ENCODE results near the gene HTR3D.

Gene HTR3D

GRCh38 chr3:183988216-183988790 is 43.2 kb upstream of the HTR3D start:
- TF ChIP-seq, protein P1, sequence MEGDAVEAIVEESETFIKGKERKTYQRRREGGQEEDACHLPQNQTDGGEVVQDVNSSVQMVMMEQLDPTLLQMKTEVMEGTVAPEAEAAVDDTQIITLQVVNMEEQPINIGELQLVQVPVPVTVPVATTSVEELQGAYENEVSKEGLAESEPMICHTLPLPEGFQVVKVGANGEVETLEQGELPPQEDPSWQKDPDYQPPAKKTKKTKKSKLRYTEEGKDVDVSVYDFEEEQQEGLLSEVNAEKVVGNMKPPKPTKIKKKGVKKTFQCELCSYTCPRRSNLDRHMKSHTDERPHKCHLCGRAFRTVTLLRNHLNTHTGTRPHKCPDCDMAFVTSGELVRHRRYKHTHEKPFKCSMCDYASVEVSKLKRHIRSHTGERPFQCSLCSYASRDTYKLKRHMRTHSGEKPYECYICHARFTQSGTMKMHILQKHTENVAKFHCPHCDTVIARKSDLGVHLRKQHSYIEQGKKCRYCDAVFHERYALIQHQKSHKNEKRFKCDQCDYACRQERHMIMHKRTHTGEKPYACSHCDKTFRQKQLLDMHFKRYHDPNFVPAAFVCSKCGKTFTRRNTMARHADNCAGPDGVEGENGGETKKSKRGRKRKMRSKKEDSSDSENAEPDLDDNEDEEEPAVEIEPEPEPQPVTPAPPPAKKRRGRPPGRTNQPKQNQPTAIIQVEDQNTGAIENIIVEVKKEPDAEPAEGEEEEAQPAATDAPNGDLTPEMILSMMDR (conservative IDR thresholded peaks at IDR 0.05; ENCODE audit: low read length): no peak
- no peak overlapping the region for H3K4me3 ChIP-seq (ENCODE audit: low read length)
- DNase-seq (ENCODE audit: low read depth): peak; percentile 40

- no peak overlapping the region for H3K4me3 ChIP-seq (ENCODE audit: low read length)
- TF ChIP-seq, protein P1 (conservative IDR thresholded peaks at IDR 0.05; ENCODE audit: low read length): no peak
- no peak for DNase-seq (ENCODE audit: low read depth)
Observed at GRCh38 chr3:183991403-183991802, 40.1 kb upstream of the HTR3D start.

DNA sequence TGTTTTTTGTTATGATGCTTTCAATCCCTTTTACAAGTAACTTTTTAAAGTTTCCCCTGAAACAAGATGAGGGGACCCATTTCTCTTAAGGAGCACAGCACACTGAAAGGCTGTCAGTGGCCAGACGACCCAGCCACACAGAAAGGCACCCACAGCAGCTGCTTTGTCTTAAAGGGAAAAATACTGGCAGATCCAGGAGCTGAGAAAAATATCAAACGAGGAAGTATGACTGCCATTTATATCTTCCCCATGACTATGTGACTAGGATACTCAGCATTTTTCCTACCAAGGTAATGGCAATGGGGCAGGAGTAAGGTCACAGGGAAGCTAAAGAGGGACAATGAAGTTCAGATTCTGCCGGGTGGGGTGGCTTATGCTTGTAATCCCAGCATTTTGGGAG is 29.8 kb upstream of the HTR3D start:
- no peak overlapping the region for H3K4me3 ChIP-seq (ENCODE audit: low read length)

DNA sequence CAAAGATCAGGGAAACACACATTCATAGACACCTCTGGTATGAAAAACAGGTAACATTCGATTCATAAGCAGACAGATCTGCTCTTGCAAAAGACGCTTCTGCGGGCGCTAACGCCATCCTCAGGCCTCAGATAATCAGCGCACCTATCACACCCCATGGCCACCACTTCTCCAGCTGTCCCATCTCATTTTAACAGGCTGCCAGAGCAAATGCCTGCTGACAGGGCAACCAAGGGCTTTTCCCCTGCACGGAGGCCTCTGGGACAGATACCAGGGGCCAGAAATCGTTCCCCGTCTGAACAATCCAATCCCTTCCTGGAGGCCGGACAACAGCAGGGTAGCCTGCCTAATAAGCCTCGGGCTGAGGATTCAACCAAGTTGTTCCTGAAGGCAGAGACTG is 29.1 kb upstream of the HTR3D start:
- TF ChIP-seq, protein P1 (conservative IDR thresholded peaks at IDR 0.05; ENCODE audit: low read length): no peak
- H3K4me3 ChIP-seq (ENCODE audit: low read length): no peak overlapping the region
- no peak for DNase-seq (ENCODE audit: low read depth)

More for the DNA sequence above, 29.8 kb upstream of the HTR3D start:
- TF ChIP-seq, protein P1 (conservative IDR thresholded peaks at IDR 0.05; ENCODE audit: low read length): no peak
- no peak for DNase-seq (ENCODE audit: low read depth)

DNA sequence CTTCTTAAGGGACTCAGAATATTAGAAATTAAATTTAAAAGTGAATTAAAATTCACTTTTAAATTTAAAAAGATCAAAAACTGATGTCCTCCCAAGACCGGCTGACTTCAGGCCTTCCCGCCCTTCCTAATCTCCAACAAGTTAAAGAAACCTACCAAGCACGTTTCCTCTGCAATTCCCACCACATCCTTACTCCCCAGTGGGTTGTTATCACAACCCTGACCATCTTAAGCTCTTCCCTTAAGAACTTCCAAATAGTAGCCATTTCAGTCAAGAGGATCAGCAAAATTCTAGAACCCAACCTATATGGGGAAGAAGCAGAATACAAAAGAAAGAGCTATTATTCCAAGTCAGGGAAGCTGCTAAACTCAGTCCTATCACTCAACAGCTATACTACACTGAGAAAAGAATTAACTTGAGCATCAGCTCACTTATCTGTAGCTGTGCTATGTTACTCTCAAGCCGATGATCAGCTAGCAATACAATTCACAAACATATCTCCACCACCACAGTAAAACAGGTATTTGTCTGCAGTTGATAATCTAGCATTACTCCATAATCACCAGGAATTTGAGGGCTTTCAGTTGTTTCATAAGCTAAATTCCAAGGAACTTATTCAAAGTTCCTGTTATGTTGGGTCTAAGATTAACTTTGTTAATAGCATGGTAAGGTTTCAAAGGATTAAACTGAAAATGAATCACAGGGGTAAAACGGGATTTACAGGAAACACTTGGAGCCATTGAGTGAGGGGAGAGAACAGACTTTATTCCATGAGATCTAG is 28.2 kb upstream of the HTR3D start:
- DNase-seq (ENCODE audit: low read depth): peak; percentile 83

DNA sequence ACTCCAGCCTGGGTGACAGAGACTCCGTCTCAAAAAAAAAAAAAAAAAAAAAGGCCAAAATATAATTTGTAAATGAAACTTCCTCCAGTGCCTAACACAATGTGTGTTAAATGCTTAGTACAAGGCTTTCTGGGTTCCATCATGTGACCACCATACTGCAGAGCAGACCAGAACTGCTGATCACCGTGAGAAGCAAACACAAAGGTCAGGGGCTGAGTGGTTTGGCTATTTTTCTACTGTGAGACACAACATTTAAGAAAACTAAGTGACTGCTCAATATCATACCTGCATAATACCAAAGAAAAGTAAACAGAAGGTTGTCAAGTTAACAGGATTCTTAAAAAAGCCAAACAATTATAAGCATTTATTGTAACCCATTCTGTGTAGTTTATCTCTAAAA is 27.1 kb upstream of the HTR3D start:
- no peak for DNase-seq (ENCODE audit: low read depth)
- TF ChIP-seq, protein P1 (conservative IDR thresholded peaks at IDR 0.05; ENCODE audit: low read length): no peak
- no peak overlapping the region for H3K4me3 ChIP-seq (ENCODE audit: low read length)

More for the DNA sequence above, 28.2 kb upstream of the HTR3D start:
- peak overlapping the region; percentile 18 for H3K4me3 ChIP-seq (ENCODE audit: low read length)
- TF ChIP-seq, protein P1 (conservative IDR thresholded peaks at IDR 0.05; ENCODE audit: low read length): no peak
